HepG2 (cell line): ENCODE data around the gene CDC42BPG. TPM values are rescaled to one million over a fixed set of nuclear protein-coding genes. Genes with fewer than 3 reads are reported as not detected.
A peak's percentile ranks its signal among the peaks of the same experiment; 100 is the strongest.

Experiments
- ATF5 ChIP-seq: sonication (generic); formaldehyde crosslinking; IDR thresholded peaks from 2 replicates; pipeline ENCODE4 v1.4.0; 2020; ENCODE audit warnings: mild to moderate bottlenecking, low read depth, missing genetic modification reagents
- HNF4A ChIP-seq: sonication (generic); formaldehyde crosslinking; IDR thresholded peaks from 2 replicates; pipeline ENCODE4 v1.4.0; 2020; ENCODE audit warnings: missing genetic modification reagents
- MED8 ChIP-seq: sonication (generic); formaldehyde crosslinking; IDR thresholded peaks from 2 replicates; pipeline ENCODE4 v1.8.1; 2023; ENCODE audit warnings: mild to moderate bottlenecking, missing genetic modification reagents; ENCODE audit not compliant: insufficient replicate concordance
- NR2C2 ChIP-seq: sonication (generic); formaldehyde crosslinking; IDR thresholded peaks from 2 replicates; pipeline ENCODE4 v1.4.0; 2020; ENCODE audit warnings: missing genetic modification reagents, mild to moderate bottlenecking, moderate library complexity, borderline replicate concordance
- NR2F6 ChIP-seq, 2 experiments: IDR thresholded peaks; 2 replicates each; pipeline ENCODE4 v1.6.1; 2016; ENCODE audit warnings: antibody characterized with exemption in 1 of 2, mild to moderate bottlenecking in 1 of 2
- RXRA ChIP-seq: sonication (generic); formaldehyde crosslinking; IDR thresholded peaks from 2 replicates; pipeline ENCODE4 v1.5.1; 2020; ENCODE audit warnings: missing genetic modification reagents
- SALL1 ChIP-seq: sonication (generic); formaldehyde crosslinking; IDR thresholded peaks from 2 replicates; pipeline ENCODE4 v1.8.0; 2022; ENCODE audit warnings: mild to moderate bottlenecking, missing genetic modification reagents
- SIN3A ChIP-seq: IDR thresholded peaks from 2 replicates; pipeline ENCODE4 v1.6.1; 2011; ENCODE audit warnings: low read depth, mild to moderate bottlenecking, control low read depth, low read length, borderline replicate concordance
- THAP11 ChIP-seq: IDR thresholded peaks from 2 replicates; pipeline ENCODE4 v1.6.1; 2016; ENCODE audit warnings: missing biosample characterization, missing genetic modification reagents
- UBTF ChIP-seq: sonication (generic); formaldehyde crosslinking; IDR thresholded peaks from 2 replicates; pipeline ENCODE4 v1.4.0; 2020; ENCODE audit warnings: mild to moderate bottlenecking, missing genetic modification reagents
- ZNF142 ChIP-seq: sonication (generic); formaldehyde crosslinking; IDR thresholded peaks from 2 replicates; pipeline ENCODE4 v1.4.0; 2020; ENCODE audit warnings: missing genetic modification reagents
- ZNF263 ChIP-seq: sonication (generic); formaldehyde crosslinking; IDR thresholded peaks from 2 replicates; pipeline ENCODE4 v1.4.0; 2020; ENCODE audit warnings: missing genetic modification reagents
- ZNF616 ChIP-seq: sonication (generic); formaldehyde crosslinking; IDR thresholded peaks from 2 replicates; pipeline ENCODE4 v1.5.0; 2020; ENCODE audit warnings: low read depth, mild to moderate bottlenecking, missing genetic modification reagents
- ZNF687 ChIP-seq: sonication (generic); formaldehyde crosslinking; IDR thresholded peaks from 2 replicates; pipeline ENCODE4 v1.5.1; 2020; ENCODE audit warnings: mild to moderate bottlenecking, missing genetic modification reagents, moderate library complexity
- polyA plus RNA-seq, 8 experiments: library from polyadenylated mRNA; depleted of rRNA in 3 of 8; stranded (reverse) in 7 of 8; unstranded in 1 of 8; fragments of >200 nt; fragmentation: Illumina TruSeq in 4 of 8; extraction: Trizol in 4 of 8; gene quantifications; 2 replicates each; pipeline versions ENCODE4 v1.2.1 to v1.2.3, GENCODE V29; 2011 to 2016; ENCODE audit warnings: low read depth in 4 of 8, missing spikeins in 1 of 8, mixed read lengths in 1 of 8; ENCODE audit not compliant: insufficient read depth in 1 of 8
- total RNA-seq, 5 experiments: library from RNA; depleted of rRNA; stranded (reverse); fragments of >200 nt; fragmentation: Illumina TruSeq; extraction: Trizol; gene quantifications; 2 replicates each; pipeline ENCODE4 v1.2.3, GENCODE V29; 2016; ENCODE audit warnings: low read depth in 1 of 5

Gene CDC42BPG
- total and polyA plus RNA-seq, 2 of the 13 experiments (the other 11 are each of a cell fraction or from before 2014, with no cell fraction given): 0.55 to 1.4 TPM

GRCh38 chr11:64841592-64842365 lies 2.7 kb downstream of the CDC42BPG start (continued):
- TF ChIP-seq ZNF687 (CRISPR knock-in tag) (peak; percentile 31; the same call in 1 of the 2 replicates), SALL1 (peak; percentile 53; the same call in 1 of the 2 replicates), ATF5 (no peak), ZNF263 (CRISPR knock-in tag) (peak; percentile 71), HNF4A (peak; percentile 44; the same call in 1 of the 2 replicates), NR2C2 (CRISPR knock-in tag) (peak; percentile 49; the same call in 1 of the 2 replicates), UBTF (0 out of 2 replicates have a peak, but pooled peaks have one; percentile 3), ZNF616 (0 out of 2 replicates have a peak, but pooled peaks have one; percentile 4), RXRA (CRISPR knock-in tag) (peak; percentile 28; the same call in 1 of the 2 replicates), THAP11 (CRISPR knock-in tag) (peak; percentile 96), MED8 (CRISPR knock-in tag) (no peak), ZNF142 (CRISPR knock-in tag) (no peak), SIN3A (no peak), NR2F6 (IDR thresholded peaks at IDR 0.05) (0 out of 2 replicates have a peak, but pooled peaks have one; percentile 25), NR2F6 (CRISPR knock-in tag; IDR thresholded peaks at IDR 0.05) (0 out of 2 replicates have a peak, but pooled peaks have one; percentile 21)
